Lung (tissue), 12 donors: ENCODE data around the gene BTG4. TPM values are rescaled to one million over a fixed set of nuclear protein-coding genes. Genes with fewer than 3 reads are reported as not detected.

Experiments
- ATAC-seq: fragments of 200-7000 bp; cut with Tn5 transposase; one replicate; pipeline ENCODE4 v1.9.1; 2020; ENCODE audit warnings: moderate number of reproducible peaks; ENCODE audit not compliant: insufficient read depth, low FRiP score
- DNase-seq, 3 donors: peaks; one replicate each; pipeline ENCODE4 v3.0.0-alpha.2; 2013 to 2017
- H3K27ac ChIP-seq, 2 donors: one replicate each; pipeline ENCODE4 v1.5.1; 2013; ENCODE audit warnings: mild to moderate bottlenecking in 2 of 2, moderate library complexity in 2 of 2, control low read depth in 1 of 2, inconsistent platforms in 1 of 2, low read depth in 1 of 2, low read length in 1 of 2
- H3K27me3 ChIP-seq, 3 donors: one replicate each; pipeline ENCODE4 v1.5.1; 2013; ENCODE audit warnings: low read length in 2 of 3; ENCODE audit not compliant: control insufficient read depth in 3 of 3, insufficient read depth in 3 of 3
- H3K36me3 ChIP-seq, 4 donors: one replicate each; pipeline ENCODE4 v1.5.1; 2013; ENCODE audit warnings: low read length in 4 of 4, mild to moderate bottlenecking in 1 of 4, moderate library complexity in 1 of 4; ENCODE audit not compliant: control insufficient read depth in 4 of 4, insufficient read depth in 4 of 4
- H3K4me1 ChIP-seq, 5 donors: one replicate each; pipeline ENCODE4 v1.5.1; 2013; ENCODE audit warnings: low read length in 5 of 5, mild to moderate bottlenecking in 2 of 5, moderate library complexity in 1 of 5; ENCODE audit not compliant: control insufficient read depth in 5 of 5, insufficient read depth in 5 of 5
- H3K4me3 ChIP-seq: one replicate; pipeline ENCODE4 v1.5.1; 2013; ENCODE audit warnings: mild to moderate bottlenecking, control low read depth, moderate library complexity
- H3K9ac ChIP-seq, 2 donors: one replicate each; pipeline ENCODE4 v1.5.1; 2013; ENCODE audit warnings: low read length in 2 of 2, control low read depth in 1 of 2; ENCODE audit not compliant: insufficient read depth in 1 of 2
- H3K9me3 ChIP-seq, 4 donors: one replicate each; pipeline ENCODE4 v1.5.1; 2013; ENCODE audit warnings: low read length in 3 of 4, mild to moderate bottlenecking in 1 of 4, moderate library complexity in 1 of 4; ENCODE audit not compliant: control insufficient read depth in 4 of 4, insufficient read depth in 3 of 4
- CTCF ChIP-seq: IDR thresholded peaks from 2 replicates; pipeline ENCODE4 v1.5.1; 2012; ENCODE audit warnings: mild to moderate bottlenecking; ENCODE audit errors: control extremely low read depth, extremely low read depth
- WGBS, 2 donors: extraction: QIAGEN DNeasy Blood & Tissue Kit; methylation state at CpG; one replicate each; pipeline ENCODE4 v1.1.7; 2013; 5-methylcytosine and 5-hydroxymethylcytosine counted together
- polyA plus RNA-seq, 2 donors: library from polyadenylated mRNA; stranded (reverse); fragments of 200-250 nt; gene quantifications; one replicate each; pipeline ENCODE4 v1.2.1, GENCODE V29; 2013
- total RNA-seq, 2 donors: library from RNA; depleted of rRNA in 1 of 2; stranded (reverse); fragments of >200 nt in 1 of 2; gene quantifications; one replicate each; pipeline ENCODE4 v1.2.1, GENCODE V29; 2014 to 2021
- donor health status: control.
- donor health status: control.
- donor health status: Bipolar disorder and iron deficiency.
- donor health status: healthy.
- donor health status: DM: yes; HTN: yes; CAD: no.

BTG4 gene
- total and polyA plus RNA-seq, 4 donors = 0.23 to 1.5 (median 0.52) TPM

GRCh38 chr11:111549196-111549868 is 37.1 kb upstream of the BTG4 start:
- H3K9me3 ChIP-seq = no peaks in the 10 kb centered on the region
- H3K36me3 ChIP-seq = peaks cover 0 to 8% (median 5%) of the 10 kb centered on the region in 4 donors
- no peaks in the 10 kb centered on the region for H3K27me3 ChIP-seq
- H3K4me3 ChIP-seq = no peak overlapping the region
- H3K27ac ChIP-seq = no peak overlapping the region
- WGBS, 2 donors = 92 to 93% methylated on average over 11 of the region's 11 CpGs
- no peak overlapping the region for H3K9ac ChIP-seq
- DNase-seq = no peak
- no peak for ATAC-seq
- no peak for TF ChIP-seq CTCF
- H3K4me1 ChIP-seq = no peaks in the 10 kb centered on the region

- Histone ChIP-seq H3K4me3 (no peak overlapping the region), H3K9me3 (no peaks in the 10 kb centered on the region), H3K27ac (no peak overlapping the region), H3K4me1 (no peaks in the 10 kb centered on the region), H3K27me3 (no peaks in the 10 kb centered on the region), H3K36me3 (peaks cover 0 to 8% (median 7%) of the 10 kb centered on the region in 4 donors), H3K9ac (no peak overlapping the region)
- no peak for DNase-seq
- 87 to 97% methylated on average over 2 of the region's 2 CpGs for WGBS, 2 donors
- TF ChIP-seq CTCF = no peak
- ATAC-seq = no peak
Observed at GRCh38 chr11:111548525-111548924, 36.3 kb upstream of the BTG4 start.

GRCh38 chr11:111542606-111543275 is 30.6 kb upstream of the BTG4 start:
- 71 to 73% methylated on average over 10 of the region's 10 CpGs for WGBS, 2 donors
- H3K9ac ChIP-seq = no peak overlapping the region
- DNase-seq (no peak), ATAC-seq (no peak)
- peaks cover 0 to 8% (median 5%) of the 10 kb centered on the region in 4 donors for H3K36me3 ChIP-seq
- peaks cover 0 to 20% (median 0%) of the 10 kb centered on the region in 5 donors for H3K4me1 ChIP-seq
- H3K27ac ChIP-seq = no peak overlapping the region
- TF ChIP-seq CTCF = no peak
- H3K4me3 ChIP-seq = no peak overlapping the region
- H3K27me3 ChIP-seq = no peaks in the 10 kb centered on the region
- peaks cover 0 to 5% (median 1%) of the 10 kb centered on the region in 4 donors for H3K9me3 ChIP-seq
